Measurements from ENCODE around the gene AHRR. TPM values are rescaled to one million over a fixed set of nuclear protein-coding genes. Genes with fewer than 3 reads are reported as not detected.
"Not testable (repeated sequence)": the region's sequence is repeated elsewhere in the genome, so short reads cannot be mapped to it uniquely, and the experiment has no call there.

Gene AHRR
- total RNA-seq, 1 experiment from 2014 or later, result 15.3 TPM

DNA sequence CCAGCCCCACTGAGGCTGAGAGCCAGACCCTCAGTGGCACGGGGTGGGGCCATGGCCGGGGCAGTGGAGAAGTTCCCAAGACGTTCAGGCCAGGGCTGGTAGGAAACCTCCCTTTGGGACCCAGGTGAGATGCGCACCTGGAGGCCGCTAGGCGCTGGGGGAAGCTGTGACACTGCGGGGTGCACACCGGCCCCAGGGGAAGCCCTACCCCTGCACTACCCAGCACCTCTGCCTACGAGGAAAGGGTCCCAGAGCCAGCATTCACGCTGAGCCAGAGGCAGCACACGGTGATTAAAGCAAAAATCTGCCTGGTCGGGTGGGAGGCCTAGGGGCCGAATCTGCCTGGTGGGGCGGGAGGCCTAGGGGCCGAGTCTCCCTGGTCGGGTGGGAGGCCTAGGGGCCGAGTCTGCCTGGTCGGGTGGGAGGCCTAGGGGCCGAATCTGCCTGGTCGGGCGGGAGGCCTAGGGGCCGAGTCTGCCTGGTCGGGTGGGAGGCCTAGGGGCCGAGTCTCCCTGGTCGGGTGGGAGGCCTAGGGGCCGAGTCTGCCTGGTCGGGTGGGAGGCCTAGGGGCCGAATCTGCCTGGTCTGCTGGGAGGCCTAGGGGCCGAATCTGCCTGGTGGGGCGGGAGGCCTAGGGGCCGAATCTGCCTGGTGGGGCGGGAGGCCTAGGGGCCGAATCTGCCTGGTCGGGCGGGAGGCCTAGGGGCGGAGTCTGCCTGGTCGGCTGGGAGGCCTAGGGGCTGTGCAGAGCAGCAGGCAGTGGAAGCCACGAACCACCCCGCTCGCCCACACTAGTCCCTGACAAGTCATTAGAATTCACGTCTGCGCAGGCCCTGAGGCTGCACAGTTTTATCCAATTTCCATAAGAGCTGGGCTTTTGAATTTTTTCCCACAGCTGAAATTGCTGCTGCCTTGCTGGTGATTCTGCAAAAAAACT is 93.7 kb downstream of the AHRR start:
- DNase-seq (ENCODE audit: low read depth), result not testable (repeated sequence)

GRCh38 chr5:415928-416635 is 94.6 kb downstream of the AHRR start:
- DNase-seq (ENCODE audit: low read depth), result no peak

DNA sequence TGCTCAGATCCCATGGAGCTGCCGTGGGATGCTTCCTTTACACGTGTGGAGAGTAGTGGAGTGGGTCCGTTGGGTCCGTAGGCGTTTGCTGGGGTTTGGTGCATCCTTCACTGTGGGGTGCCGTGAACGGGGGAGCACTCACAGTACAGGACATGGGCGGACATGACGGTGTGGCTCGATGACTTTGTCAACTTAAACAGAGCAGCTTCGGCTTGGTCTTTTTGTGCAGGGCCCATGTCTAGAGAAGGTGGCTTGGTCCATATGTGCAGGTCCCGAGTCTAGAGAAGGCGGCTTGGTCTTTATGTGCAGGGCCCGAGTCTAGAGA is 95.1 kb downstream of the AHRR start:
- no peak for DNase-seq (ENCODE audit: low read depth)

- DNase-seq (ENCODE audit: low read depth), result no peak
Measured at GRCh38 chr5:417301-418161, 96.0 kb downstream of the AHRR start.

GRCh38 chr5:418162-419121 is 96.9 kb downstream of the AHRR start:
- no peak for DNase-seq (ENCODE audit: low read depth)

GRCh38 chr5:419970-420369 is 98.5 kb downstream of the AHRR start:
- DNase-seq (ENCODE audit: low read depth), result no peak

DNA sequence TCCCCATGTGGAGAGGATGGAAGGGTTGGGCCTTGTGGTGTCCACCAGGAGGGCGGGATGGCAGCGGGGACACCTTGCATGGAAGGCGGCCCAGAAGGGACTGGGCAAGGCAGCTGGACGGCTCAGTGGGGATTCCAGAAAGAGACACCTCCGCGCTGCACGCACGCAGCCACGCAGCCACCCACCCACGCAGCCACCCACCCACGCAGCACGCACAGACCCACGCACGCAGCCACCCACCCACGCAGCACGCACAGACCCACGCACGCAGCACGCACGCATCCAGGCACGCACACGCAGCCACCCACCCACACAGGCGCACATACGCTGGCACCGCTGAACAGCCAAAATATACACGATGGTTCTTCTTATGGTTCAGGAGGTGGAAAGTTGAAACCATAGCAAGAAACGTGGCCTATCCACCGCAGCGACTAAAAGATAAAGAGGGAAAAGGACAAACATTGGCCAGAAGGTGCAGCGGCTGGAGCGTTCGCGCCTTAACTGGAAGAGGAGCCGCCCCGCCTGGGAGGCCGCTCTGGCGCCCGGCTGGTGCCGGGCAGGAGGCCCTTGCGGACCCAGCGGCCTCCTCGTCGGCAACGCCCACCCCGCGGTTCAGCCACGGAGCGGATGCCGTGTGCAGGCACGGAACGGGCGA is 99.2 kb downstream of the AHRR start:
- DNase-seq (ENCODE audit: low read depth), result no peak

- no peak for DNase-seq (ENCODE audit: low read depth)
Measured at GRCh38 chr5:421287-421880, 99.9 kb downstream of the AHRR start.

GRCh38 chr5:421901-422300 is 100.4 kb downstream of the AHRR start:
- DNase-seq (ENCODE audit: low read depth), result no peak

- DNase-seq (ENCODE audit: low read depth), result no peak
Measured at GRCh38 chr5:422323-423232, 101.1 kb downstream of the AHRR start.

GRCh38 chr5:423233-423565 is 101.7 kb downstream of the AHRR start:
- DNase-seq (ENCODE audit: low read depth), result no peak

- DNase-seq (ENCODE audit: low read depth), result no peak
Measured at GRCh38 chr5:423626-424261, 102.2 kb downstream of the AHRR start.

- no peak for DNase-seq (ENCODE audit: low read depth)
Measured at GRCh38 chr5:424301-425110, 103.0 kb downstream of the AHRR start.

GRCh38 chr5:425714-426113 is 104.2 kb downstream of the AHRR start:
- no peak for DNase-seq (ENCODE audit: low read depth)

GRCh38 chr5:426392-426976 is 105.0 kb downstream of the AHRR start:
- no peak for DNase-seq (ENCODE audit: low read depth)

DNA sequence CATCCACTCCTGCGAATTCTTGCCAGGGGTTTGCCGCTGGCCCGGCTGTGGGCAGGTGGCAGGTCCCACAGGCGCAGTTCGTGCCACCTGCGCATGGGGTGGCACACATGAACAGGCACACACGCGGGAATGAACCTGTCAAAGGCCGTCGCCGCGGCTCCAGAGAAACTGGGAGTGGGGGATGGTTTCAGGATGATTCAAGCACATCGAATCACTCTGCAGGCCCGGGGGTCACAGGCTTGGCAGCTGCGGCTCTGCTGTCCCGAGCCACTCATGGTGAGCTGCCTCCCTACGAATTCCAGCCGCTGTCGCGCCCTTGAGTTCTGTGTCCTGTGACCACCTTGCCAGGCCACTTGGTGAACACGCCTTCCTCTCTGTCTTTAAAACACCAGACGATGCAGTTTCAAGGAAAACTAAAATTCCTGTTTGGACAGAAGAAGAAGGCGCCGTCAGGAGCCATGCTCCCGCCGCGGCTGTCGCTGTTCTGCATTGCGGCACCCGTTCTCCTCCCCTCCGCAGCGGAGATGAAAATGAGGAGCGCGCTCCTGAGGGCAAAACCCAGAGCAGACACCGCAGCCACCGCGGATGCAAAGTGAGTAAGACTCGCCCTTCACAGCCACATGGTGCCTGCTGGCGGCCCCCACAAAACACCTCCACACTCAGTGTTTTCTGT is 106.0 kb downstream of the AHRR start:
- no peak for DNase-seq (ENCODE audit: low read depth)

- no peak for DNase-seq (ENCODE audit: low read depth)
Measured at GRCh38 chr5:428219-428618, 106.7 kb downstream of the AHRR start.
